Head of caudate nucleus (tissue), 42 donors: ENCODE measurements around the gene POLG.
A peak's percentile ranks its signal among the peaks of the same experiment; 100 is the strongest.
"Not testable (repeated sequence)": the region's sequence is repeated elsewhere in the genome, so short reads cannot be mapped to it uniquely, and the experiment has no call there.

Experiments
- DNase-seq, 42 donors: peaks; one replicate each; pipeline versions ENCODE4 v3.0.0 to v3.0.0-alpha.2; 2020 to 2021; ENCODE audit warnings: mixed read lengths in 7 of 42
- intact Hi-C: fragments of 100-400 bp; cut with DNase I; formaldehyde crosslinking; loops from one replicate; pipeline ENCODE4 v1.15.0; 2022

The POLG gene

GRCh38 chr15:89315375-89315929 is 19.2 kb downstream of the POLG start:
- intact Hi-C loops, result no loop called here

DNA sequence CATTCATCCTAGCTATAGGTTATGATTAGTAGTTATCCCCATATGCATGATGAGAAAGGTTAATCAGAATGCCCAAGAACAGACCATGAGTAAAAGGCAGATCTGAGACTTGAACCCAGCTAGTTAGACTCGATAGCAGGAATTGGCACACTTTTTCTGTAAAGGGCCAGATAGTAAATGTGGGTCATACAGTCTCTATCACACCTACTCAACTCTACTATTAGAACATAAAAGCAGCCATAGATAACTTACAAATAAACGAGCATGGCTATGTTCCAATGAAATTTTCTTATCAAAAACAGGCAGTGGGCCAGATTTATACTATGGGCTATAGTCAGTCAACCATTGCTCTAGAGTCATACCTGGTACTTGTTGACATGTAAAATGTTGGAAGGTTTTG is 24.6 kb downstream of the POLG start:
- no peak for DNase-seq
- intact Hi-C loops, result no loop called here

More at GRCh38 chr15:89315375-89315929, 19.2 kb downstream of the POLG start:
- DNase-seq, result no peak

GRCh38 chr15:89308236-89308635 is 26.4 kb downstream of the POLG start:
- no peak for DNase-seq
- intact Hi-C loops, result no loop called here

- DNase-seq, result no peak
- intact Hi-C loops, result no loop called here
These were observed 26.8 kb downstream of the POLG start for GRCh38 chr15:89307791-89308190.

DNA sequence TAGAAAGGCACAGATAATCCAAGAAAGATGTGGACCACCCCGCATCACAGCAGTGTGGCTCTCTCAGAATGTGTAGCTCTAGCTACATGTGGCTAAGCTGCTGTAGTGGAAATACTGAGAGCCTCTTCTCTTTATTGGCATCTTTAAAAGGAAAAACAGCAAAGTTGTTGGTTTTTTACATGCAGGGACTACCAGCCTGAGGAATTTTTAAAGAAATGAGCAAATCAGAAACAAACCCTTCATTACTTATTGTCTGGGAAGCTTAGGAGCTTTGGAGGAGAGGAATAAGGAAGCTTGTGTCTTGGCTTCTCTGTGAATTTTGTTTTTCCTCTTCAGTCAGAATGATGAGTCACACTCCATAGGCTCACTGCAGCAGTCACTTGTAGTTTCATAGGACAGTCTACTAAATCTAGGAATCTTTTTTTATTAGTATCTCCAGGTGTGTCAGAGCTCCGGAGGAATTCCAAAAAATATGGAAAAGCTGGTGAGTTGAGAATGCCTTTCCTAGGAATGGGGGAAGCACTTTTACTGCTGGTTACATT is 27.5 kb downstream of the POLG start:
- intact Hi-C loops, result no loop called here

GRCh38 chr15:89305395-89305794 is 29.2 kb downstream of the POLG start:
- no peak for DNase-seq
- intact Hi-C loops, result no loop called here

More for the DNA sequence above, 27.5 kb downstream of the POLG start:
- DNase-seq, result peak in 2 of 42 donors; percentile 7 to 36

DNA sequence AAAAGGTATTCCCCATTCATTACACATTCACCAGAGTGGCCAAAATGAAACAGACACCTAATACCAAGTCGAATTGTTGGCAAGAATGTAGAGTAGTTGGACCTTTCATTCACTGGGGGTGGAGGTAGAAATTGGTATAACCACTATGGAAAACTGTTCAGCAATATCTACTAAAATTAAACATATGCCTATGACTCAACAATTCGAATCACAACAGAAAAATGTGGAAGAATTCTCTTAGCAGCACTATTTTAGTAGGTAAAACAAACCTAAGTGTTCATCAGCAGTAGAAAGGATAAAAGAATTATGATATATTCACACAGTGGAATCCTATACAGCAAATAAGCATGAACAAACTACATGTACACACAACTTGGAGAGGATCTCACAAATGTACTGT is 30.6 kb downstream of the POLG start:
- DNase-seq, result no peak

DNA sequence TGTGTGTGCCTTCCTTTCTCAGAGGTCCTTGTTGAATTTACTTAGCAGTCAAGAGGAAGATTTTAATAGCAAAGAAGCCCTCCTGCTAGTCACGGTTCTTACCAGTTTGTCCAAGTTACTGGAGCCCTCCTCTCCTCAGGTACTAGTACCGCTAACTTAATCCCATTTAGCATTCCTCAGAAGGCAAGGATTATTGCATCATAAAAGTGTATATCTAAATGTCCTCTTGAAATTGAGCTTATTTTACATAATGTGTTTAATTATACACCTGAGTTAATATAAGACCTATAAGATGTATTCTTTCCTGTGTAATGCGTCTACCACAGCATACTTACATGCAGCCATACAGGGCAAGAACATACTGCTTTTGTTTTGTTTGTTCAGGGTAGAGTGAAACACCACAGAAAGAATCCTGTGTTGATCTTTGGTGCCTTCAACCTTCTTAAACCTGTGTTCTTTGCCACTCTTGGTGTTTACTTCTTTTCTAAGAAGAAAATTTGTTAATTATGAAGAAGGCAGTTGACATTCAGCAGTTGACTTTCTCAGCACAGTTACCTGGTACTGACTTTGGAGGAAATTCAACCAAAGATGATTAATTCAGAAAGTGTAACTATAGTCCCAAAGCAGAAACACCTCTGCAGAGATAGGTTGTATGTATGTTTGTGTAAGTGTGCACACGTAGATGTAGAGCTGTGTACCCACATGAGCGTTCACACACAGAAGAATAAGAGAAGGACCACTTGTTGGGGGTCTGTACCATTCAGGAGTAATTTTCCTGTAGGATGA is 33.1 kb downstream of the POLG start:
- DNase-seq, result no peak
- intact Hi-C loops, result loop anchor here (5.0 kb wide), 1 partner anchor 94 kb away; no protein-coding TSS in a partner anchor

More for the DNA sequence above, 30.6 kb downstream of the POLG start:
- intact Hi-C loops, result loop anchor here (5.0 kb wide), 1 partner anchor 97 kb away; no protein-coding TSS in a partner anchor

DNA sequence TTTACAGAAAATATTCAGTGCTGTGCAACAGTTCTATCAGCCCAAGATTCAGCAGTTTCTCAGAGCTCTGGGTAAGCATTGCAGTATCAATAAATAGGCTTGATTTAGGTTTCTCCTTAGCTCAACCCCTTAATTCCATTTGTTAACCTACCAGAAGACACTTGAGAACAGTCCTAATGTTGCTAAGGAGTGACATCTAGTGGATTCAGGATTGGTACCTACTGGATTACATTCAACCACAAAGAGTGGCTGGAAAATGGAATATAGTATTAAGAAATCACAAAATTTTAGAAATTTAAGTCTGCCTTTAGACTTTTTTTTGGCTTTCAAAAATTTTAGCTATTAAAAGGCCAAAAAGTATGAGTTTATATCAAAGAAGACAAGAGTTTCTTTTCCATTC is 34.7 kb downstream of the POLG start:
- peak in 1 of 42 donors; percentile 27 for DNase-seq
- intact Hi-C loops, result loop anchor here (5.0 kb wide), 1 partner anchor 93 kb away; no protein-coding TSS in a partner anchor

DNA sequence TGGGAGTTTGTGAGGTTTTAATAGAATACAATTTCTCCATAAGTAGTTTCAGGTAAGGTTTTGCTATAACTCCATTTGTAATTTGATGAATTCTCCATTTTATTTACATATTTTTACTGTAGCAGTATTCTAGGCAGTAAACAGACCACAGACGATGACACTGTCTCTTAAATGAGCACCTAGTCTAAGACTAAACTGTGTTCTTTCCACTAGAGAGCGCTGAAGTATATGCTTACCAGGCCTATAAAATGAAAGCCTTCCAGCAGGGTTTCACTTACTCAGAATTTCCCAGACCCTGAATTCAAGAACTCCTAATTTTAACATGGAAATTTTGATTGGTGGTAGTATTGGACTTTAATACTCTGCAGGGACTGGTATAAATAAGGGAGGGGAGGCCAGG is 41.6 kb downstream of the POLG start:
- DNase-seq, result no peak
- intact Hi-C loops, result no loop called here

GRCh38 chr15:89291934-89292438 is 42.6 kb downstream of the POLG start:
- DNase-seq, result no peak
- intact Hi-C loops, result no loop called here

- no peak for DNase-seq
These were observed 51.4 kb downstream of the POLG start for GRCh38 chr15:89283201-89283600.

DNA sequence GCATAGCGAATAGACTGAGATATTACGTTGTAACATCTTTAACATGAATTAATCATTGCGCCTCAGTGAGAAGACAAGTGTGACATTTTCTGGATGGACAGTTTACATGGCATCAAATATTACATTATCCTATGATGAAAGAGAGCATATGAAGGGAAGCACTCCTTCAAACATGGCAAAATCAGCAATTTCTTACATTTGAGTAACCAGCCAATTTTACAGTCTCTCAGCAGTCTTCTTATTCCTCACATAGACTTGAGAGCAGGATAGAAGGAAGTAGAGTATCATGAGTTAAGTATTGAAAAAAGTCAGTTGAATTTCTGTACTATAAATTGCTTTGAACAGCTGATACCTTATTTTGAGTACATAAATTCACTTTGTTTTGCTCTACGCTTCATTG is 52.0 kb downstream of the POLG start:
- DNase-seq, result no peak
- intact Hi-C loops, result no loop called here

More at GRCh38 chr15:89283201-89283600, 51.4 kb downstream of the POLG start:
- intact Hi-C loops, result no loop called here

GRCh38 chr15:89278307-89278706 is 56.3 kb downstream of the POLG start:
- intact Hi-C loops, result no loop called here
- DNase-seq, result no peak

DNA sequence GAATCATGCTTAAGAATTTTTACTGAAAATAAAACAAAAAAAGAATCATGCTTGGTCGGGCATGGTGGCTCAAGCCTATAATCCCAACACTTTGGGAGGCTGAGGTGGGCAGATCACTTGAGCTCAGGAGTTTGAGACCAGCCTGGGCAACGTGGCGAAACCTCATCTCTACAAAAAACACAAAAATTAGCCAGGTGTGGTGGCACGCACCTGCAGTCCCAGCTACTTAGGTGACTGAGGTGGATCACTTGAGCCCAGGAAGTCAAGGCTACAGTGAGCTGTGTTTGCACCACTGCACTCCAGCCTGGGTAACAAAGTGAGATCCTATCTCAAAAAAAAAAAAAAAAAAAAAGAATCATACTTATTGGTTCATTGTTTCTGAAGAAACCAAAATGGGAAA is 57.3 kb downstream of the POLG start:
- intact Hi-C loops, DNase-seq: not testable (repeated sequence)
